Mucosa of stomach (tissue), 1 donor: Measurements from ENCODE around the gene TTBK2.
"Not testable (repeated sequence)": the region's sequence is repeated elsewhere in the genome, so short reads cannot be mapped to it uniquely, and the experiment has no call there.

Experiments used
- H3K27me3 ChIP-seq: one replicate; pipeline ENCODE4 v1.7.0; 2013; ENCODE audit warnings: mild to moderate bottlenecking, low read length; ENCODE audit not compliant: control insufficient read depth, insufficient read depth
- H3K36me3 ChIP-seq: one replicate; pipeline ENCODE4 v1.7.0; 2013; ENCODE audit warnings: low read length; ENCODE audit not compliant: control insufficient read depth, insufficient read depth
- H3K4me1 ChIP-seq: one replicate; pipeline ENCODE4 v1.7.0; 2013; ENCODE audit warnings: mild to moderate bottlenecking, low read length; ENCODE audit not compliant: control insufficient read depth, insufficient read depth
- H3K4me3 ChIP-seq: one replicate; pipeline ENCODE4 v1.7.0; 2013; ENCODE audit warnings: low read length
- H3K9ac ChIP-seq: one replicate; pipeline ENCODE4 v1.7.0; 2013; ENCODE audit warnings: mild to moderate bottlenecking, low read length, moderate library complexity
- H3K9me3 ChIP-seq: one replicate; pipeline ENCODE4 v1.7.0; 2013; ENCODE audit warnings: mild to moderate bottlenecking, low read length, moderate library complexity; ENCODE audit not compliant: control insufficient read depth
- donor health status: Pancreatic carcinoma.

Gene TTBK2

GRCh38 chr15:42772901-42773300, 147.7 kb downstream of the TTBK2 start:
- no peaks in the 10 kb centered on the region for H3K36me3 ChIP-seq
- H3K4me3 ChIP-seq = no peak overlapping the region
- no peaks in the 10 kb centered on the region for H3K27me3 ChIP-seq
- no peaks in the 10 kb centered on the region for H3K4me1 ChIP-seq
- H3K9me3 ChIP-seq = no peaks in the 10 kb centered on the region
- H3K9ac ChIP-seq = no peak overlapping the region

DNA sequence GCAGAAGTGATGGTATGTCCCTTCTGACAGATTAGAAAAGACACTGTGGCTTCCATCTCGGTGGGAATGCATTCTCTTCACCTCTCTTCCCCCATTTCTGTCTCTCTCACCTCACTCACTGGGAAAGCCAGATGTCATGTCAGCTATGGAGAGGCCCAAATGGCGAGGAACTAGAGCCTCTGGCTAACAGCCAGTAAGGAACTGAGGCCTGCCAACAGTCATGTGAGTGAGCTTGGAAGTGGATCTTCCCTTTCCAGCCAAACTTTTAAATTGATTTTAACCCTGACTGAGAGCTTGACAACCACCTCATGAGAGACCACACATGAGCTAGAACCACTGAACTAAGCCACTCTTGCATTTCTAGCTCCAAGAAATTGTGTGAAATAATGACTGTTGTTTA, 148.4 kb downstream of the TTBK2 start:
- H3K4me1 ChIP-seq = no peaks in the 10 kb centered on the region
- no peaks in the 10 kb centered on the region for H3K36me3 ChIP-seq
- no peaks in the 10 kb centered on the region for H3K9me3 ChIP-seq
- H3K4me3 ChIP-seq = no peak overlapping the region
- H3K9ac ChIP-seq = no peak overlapping the region
- no peaks in the 10 kb centered on the region for H3K27me3 ChIP-seq

GRCh38 chr15:42766109-42766508, 154.5 kb downstream of the TTBK2 start:
- H3K9me3 ChIP-seq, H3K4me1 ChIP-seq: not testable (repeated sequence)

GRCh38 chr15:42764154-42764731, 156.3 kb downstream of the TTBK2 start:
- not testable (repeated sequence) for H3K4me1 ChIP-seq, H3K9me3 ChIP-seq, H3K27me3 ChIP-seq, H3K36me3 ChIP-seq, H3K9ac ChIP-seq, H3K4me3 ChIP-seq

More at GRCh38 chr15:42766109-42766508, 154.5 kb downstream of the TTBK2 start:
- H3K27me3 ChIP-seq, H3K9ac ChIP-seq, H3K36me3 ChIP-seq, H3K4me3 ChIP-seq: not testable (repeated sequence)

DNA sequence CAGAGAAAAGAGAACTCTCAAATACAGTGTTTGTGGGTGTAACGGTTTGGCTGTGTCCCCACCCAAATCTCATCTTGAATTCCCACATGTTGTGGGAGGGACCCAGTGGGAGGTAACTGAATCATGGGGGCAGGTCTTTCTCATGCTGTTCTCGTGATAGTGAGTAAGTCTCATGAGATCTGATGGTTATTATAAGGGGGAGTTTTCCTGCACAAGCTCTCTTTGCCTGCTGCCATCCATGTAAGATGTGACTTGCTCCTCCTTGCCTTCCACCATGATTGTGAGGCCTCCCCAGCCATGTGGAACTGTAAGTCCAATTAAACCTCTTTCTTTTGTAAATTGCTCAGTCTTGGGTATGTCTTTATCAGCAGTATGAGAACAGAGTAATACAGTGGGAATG, 158.8 kb downstream of the TTBK2 start:
- not testable (repeated sequence) for H3K36me3 ChIP-seq, H3K9me3 ChIP-seq

DNA sequence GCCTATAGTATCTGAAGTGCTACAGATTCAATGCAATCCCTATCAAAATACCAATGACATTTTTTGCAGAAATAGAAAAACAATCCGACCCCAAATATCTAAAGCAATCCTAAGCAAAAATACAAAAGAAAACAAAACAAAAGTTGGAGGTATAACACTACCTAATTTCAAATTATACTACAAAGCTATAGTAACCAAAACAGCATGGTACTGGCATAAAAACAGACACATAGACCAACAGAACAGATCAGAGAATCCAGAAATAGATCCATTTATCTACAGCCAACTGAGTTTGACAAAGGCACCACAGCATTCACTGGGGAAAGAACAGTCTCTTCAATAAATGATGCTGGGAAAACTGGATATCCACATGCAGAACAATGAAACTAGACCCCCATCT, 159.8 kb downstream of the TTBK2 start:
- Histone ChIP-seq H3K9ac (no peak overlapping the region), H3K4me3 (no peak overlapping the region), H3K27me3 (no peaks in the 10 kb centered on the region), H3K4me1 (no peaks in the 10 kb centered on the region), H3K9me3 (no peaks in the 10 kb centered on the region), H3K36me3 (no peaks in the 10 kb centered on the region)

More for the DNA sequence above, 158.8 kb downstream of the TTBK2 start:
- not testable (repeated sequence) for H3K27me3 ChIP-seq, H3K9ac ChIP-seq, H3K4me1 ChIP-seq, H3K4me3 ChIP-seq

- Histone ChIP-seq H3K4me1 (no peaks in the 10 kb centered on the region), H3K9ac (no peak overlapping the region), H3K9me3 (no peaks in the 10 kb centered on the region), H3K4me3 (no peak overlapping the region), H3K36me3 (no peaks in the 10 kb centered on the region), H3K27me3 (no peaks in the 10 kb centered on the region)
Measured at GRCh38 chr15:42759093-42759492, 161.5 kb downstream of the TTBK2 start.

DNA sequence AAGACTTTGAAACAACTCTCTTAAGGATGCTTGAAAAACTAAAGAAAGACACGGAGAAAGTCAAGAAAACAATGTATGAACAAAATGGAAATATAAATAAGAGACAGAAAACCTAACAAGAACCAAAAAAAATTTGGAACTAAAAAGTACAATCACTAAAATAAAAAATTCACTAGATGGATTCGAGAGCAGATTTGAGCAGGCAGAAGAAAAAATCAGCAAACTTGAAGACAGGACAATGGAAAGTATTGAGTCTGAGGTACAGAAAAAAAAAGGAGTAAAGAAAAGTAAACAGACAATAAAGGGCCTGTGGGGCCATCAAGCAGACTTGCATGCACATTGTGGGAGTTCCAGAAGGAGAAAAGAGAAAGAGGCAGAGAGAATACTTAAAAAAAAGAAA, 170.3 kb downstream of the TTBK2 start:
- Histone ChIP-seq H3K36me3 (no peaks in the 10 kb centered on the region), H3K4me3 (no peak overlapping the region), H3K27me3 (no peaks in the 10 kb centered on the region), H3K9ac (no peak overlapping the region), H3K9me3 (no peaks in the 10 kb centered on the region), H3K4me1 (no peaks in the 10 kb centered on the region)

DNA sequence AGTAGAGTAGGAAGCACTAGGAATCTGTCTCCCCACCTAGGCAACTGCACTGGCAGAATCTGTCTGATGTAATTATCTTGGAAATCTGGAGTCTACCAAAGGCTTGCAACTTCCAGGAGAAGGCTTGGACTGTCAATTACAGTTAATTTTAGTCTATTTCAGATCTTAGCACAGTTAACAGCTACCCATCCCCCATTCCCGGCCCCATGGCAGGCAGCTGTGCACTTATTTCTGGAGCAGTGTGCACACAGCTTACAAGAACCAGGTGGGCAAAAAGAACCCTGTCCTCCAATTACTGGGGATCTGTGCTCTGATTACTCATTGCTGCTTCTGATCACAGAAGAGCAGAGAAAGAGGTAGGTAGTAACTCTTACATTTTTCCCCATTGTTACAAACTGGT, 171.3 kb downstream of the TTBK2 start:
- H3K36me3 ChIP-seq = no peaks in the 10 kb centered on the region
- H3K4me3 ChIP-seq = no peak overlapping the region
- H3K9ac ChIP-seq = no peak overlapping the region
- H3K4me1 ChIP-seq = no peaks in the 10 kb centered on the region
- no peaks in the 10 kb centered on the region for H3K27me3 ChIP-seq
- no peaks in the 10 kb centered on the region for H3K9me3 ChIP-seq

DNA sequence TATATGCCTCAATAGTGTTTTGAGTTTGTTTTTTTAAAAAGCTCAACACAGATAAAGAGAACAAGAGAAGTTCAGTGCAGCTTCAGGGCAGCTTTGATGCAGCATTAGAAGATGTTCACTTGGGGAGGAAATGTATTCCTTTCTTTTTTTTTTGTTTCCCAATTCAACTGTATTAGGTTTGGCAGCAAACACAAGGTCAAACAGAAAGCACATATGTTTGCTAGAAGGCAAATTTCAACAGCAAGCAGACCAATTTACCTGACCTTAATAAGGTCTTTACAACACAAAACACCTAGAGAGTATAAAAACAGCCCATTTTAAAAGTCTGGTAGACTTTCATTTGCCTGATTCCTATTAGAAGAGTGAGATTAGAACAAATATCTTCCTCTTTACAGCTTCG, 176.4 kb downstream of the TTBK2 start:
- no peaks in the 10 kb centered on the region for H3K9me3 ChIP-seq
- H3K27me3 ChIP-seq = no peaks in the 10 kb centered on the region
- H3K9ac ChIP-seq = no peak overlapping the region
- no peaks in the 10 kb centered on the region for H3K4me1 ChIP-seq
- H3K36me3 ChIP-seq = no peaks in the 10 kb centered on the region
- H3K4me3 ChIP-seq = no peak overlapping the region

DNA sequence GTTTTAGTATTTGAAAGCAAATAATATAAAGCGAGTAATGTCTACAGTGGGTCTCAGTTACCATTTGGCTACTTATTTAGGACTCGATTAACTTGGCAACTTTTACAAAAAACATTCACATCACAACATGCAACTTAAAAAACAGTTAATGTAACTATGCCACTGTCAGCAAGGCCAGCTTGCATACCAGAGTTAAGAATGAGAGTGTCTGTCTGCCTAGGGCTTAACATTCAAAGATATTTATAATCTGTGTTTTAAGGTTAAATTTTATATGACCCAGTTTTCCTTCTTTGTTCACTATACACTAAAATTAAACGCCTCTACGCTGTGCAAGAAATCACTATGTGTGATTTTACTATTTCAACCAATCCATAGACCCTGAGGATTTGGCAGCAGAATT, 178.4 kb downstream of the TTBK2 start:
- Histone ChIP-seq H3K36me3 (no peaks in the 10 kb centered on the region), H3K4me3 (no peak overlapping the region), H3K27me3 (no peaks in the 10 kb centered on the region), H3K4me1 (peaks cover 4% of the 10 kb centered on the region), H3K9me3 (no peaks in the 10 kb centered on the region), H3K9ac (no peak overlapping the region)

DNA sequence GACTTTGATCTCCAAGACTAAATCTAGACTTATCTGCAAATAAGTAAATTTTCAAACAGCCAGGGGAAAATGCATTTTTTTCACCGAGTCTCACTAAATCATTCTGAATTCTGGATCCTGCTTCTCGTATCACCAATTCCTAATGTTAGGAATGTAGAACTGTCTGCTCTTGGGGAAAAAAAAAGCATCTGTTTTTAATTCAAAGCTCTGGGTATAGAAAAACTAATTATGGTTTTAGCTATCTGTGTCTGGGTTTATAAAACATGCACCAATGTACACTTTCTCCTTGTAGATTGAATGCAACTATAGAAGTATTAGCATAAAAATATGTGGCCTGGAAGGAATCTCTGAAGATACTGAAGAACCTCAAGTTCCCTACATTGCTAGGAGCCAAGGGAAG, 178.9 kb downstream of the TTBK2 start:
- peaks cover 4% of the 10 kb centered on the region for H3K4me1 ChIP-seq
- no peaks in the 10 kb centered on the region for H3K27me3 ChIP-seq
- H3K9me3 ChIP-seq = no peaks in the 10 kb centered on the region
- no peak overlapping the region for H3K9ac ChIP-seq
- no peaks in the 10 kb centered on the region for H3K36me3 ChIP-seq
- H3K4me3 ChIP-seq = no peak overlapping the region
